ENCODE measurements around the gene ANKRD34A. TPM values are rescaled to one million over a fixed set of nuclear protein-coding genes. Genes with fewer than 3 reads are reported as not detected.

Gene ANKRD34A
- total RNA-seq, 1 experiment from 2014 or later: 0.20 TPM

DNA sequence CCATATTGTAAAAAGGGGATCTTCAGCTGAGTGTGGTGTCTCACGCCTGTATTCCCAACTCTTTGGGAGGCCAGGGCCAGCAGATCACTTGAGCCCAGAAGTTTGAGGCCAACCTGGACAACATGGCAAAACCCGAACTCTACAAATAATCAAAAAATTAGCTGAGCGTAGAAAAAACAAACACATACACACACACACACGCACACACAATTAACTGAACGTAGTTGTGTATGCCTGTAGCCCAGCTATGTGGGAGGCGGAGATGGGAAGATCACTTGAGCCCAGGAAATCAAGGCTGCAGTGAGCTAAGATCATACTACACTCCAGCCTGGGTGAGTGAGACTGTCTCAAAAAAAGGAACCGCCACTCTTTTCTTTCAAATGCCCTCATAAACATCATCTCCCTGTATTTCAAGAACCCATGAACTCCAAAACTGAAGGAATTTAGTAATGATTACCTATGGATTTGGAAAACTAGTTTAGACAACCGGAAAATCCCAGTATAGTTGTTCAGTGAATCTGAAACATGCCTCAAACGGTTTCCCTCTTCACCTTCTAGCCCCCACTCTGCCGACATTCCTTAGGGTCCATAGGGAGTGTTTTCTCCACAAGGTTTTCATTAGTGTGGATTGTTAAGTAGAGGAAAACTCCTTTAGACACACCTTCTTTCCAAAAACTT, 27.5 kb upstream of the ANKRD34A start:
- no peak for DNase-seq (ENCODE audit: low spot score)

DNA sequence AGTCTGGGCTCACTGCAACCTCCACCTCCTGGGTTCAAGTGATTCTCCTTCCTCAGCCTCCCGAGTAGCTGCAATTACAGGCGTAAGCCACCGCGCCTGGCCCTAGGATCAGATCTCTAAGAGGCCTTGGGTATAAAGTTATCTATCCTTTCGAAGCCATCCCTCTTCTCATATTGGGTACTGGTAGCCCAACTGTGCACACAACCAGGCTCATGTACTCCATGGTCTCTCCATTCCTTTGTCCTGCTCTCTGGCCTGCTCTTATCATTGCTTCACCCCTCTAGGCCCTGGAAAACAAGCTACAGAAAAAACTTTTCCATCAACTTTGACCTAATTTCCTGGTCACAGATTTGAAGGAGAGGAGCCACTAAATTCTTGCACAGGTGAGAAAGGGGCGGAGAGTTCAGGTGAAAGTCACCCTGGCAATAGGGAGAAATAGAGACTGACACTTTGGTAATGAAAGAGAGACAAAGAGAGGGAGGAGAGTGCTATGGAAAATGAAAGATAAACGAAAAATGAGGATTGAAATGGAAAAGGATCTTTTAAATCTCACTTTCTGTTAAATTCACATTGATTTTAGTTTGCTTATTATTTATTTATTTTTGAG, 26.0 kb upstream of the ANKRD34A start:
- no peak for DNase-seq (ENCODE audit: low spot score)

DNA sequence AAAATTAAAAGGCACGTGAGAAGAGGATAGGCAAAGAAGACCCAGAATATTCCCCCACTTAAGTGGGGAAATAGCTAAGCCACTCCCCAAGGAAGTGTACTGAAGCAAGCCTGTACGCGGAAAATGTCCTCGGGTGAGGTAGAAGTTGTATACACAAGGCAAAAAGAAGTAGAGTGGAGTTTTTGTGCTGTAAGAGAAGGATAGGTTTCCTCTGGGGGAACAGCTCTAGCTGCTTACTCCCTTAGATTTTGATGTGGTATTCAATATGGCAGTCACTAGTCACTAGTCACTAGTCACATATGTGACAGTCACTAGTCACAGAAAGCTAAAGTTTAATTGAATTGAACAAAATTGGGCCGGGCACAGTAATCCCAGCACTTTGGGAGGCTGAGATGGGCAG, 24.4 kb upstream of the ANKRD34A start:
- no peak for DNase-seq (ENCODE audit: low spot score)

DNA sequence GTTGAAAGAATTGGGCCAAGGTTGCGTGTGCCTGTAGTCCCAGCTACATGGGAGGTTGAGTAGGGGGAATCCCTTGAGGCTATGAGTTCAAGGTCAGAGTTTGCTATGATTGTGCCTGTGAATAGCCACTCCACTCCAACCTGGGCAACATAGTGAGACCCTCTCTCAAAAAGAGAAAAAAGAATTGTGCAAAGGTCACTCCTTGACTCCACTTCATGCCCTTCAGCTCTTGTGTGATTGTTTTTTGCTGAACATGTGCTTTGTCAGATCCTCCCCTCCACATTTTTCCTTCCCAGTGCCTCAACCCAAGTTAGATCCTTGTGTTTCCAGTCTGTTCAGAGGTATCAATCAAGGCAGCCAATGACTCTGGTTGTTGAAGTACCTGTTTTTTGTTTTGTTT, 23.6 kb upstream of the ANKRD34A start:
- DNase-seq (ENCODE audit: low spot score): no peak

DNA sequence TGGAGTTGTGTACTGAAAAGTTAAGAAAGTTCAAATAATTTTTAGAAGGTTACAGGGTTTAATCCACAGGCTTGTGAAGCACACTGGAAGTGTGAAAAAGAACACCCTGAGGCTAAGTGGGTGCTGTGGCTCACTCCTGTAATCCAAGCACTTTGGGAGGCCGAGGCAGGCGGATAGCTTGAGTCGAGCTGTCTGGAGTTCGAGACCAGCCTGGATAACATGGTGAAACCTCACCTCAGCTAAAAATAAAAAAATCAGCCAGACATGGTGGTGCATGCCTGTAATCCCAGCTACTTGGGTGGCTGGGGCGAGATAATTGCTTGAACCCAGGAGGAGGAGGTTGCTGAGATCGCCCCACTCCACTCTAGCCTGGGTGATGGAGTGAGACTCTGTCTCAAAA, 22.2 kb upstream of the ANKRD34A start:
- no peak for DNase-seq (ENCODE audit: low spot score)

DNA sequence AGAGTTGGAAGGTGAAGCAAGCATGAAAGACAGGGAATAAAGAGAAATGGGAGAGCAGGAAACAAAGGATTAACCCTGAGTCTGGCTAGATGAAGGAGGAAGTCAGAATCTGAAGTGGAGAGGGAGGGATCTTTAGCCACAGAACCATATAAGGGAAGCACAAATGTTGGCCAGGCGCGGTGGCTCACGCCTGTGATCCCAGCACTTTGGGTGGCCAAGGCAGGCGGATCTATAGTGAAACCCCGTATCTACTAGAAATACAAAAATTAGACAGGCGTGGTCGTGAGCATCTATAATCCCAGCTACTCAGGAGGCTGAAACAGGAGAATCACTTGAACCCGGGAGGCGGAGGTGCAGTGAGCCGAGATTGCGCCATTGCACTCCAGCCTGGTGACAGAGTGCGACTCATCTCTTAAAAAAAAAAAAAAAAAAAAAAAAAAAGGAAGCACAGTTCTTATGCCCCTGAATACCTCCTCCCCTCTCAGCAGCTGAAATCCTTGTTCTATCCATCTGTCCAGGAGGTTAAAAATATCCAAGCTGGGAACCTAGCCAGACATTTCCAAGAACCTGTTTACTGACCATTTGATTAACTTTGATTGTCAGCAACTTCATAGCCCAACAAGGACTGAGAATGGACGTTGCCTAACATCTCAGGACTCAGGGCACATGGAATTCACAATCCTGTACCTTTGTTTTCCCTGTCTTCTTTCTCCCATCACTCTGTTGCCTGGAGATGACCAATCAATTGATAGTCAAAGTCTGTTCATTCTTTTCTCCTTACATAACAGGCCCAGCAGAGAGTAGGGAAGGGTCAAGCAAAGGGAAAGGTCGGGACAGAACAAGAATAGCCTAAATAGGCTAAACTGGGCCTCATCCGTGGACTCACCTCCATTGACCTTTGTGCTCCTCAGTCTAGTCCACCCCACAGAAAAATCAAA, 21.4 kb upstream of the ANKRD34A start:
- DNase-seq (ENCODE audit: low spot score): peak; percentile 68

DNA sequence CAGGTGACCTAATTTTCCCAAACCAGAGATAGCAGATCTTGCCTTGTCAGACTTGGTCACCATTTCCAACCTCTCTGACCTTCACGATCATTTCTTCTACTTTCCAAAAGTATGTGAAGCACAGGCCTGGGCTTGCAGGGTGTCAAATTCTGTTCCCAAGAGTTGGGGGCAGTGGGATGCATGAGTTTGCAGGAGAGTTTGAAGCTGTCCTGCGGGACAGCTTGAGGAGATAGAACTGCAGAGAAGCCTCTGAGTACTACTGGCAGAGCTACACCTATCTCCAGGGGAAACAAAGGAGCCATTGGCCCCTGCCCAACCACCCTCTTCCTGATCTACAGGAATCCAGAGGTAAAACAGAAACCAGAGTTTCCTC, 20.7 kb upstream of the ANKRD34A start:
- DNase-seq (ENCODE audit: low spot score): no peak

DNA sequence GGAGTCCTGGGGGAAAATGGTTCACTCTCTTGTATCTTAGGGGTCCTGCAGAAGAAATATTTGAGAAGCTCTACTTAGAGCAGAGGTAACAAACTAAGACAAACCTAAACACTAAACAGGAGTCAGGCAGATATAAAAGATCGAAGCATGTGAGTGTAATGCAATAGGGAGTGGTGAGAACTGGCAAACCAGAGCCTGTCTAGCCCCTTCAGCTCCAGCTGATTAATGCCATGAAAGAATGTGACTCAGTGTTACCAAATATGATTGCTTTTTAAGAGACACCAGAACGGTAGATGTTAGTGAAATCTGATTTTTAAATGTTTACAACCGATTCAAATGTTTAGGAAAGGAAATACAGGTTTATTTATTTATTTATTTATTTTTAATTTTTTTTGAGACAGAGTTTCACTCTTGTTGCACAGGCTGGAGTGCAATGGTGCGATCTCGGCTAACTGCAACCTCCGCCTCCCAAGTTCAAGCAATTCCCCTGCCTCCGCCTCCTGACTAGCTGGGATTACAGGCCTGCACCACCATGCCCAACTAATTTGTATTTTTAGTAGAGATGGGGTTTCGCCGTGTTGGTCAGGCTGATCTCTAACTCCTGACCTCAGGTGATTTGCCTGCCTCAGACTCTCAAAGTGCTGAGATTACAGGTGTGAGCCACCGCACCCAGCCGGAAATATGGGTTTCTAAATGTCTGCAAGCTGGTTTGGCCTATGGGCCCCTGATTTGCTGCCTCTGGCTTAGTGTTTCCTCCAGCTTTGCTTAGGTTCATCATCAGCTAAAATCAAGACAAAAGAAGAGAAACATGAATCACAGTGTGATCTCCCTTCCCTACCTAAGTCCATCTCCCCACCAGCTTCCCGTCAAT, 19.8 kb upstream of the ANKRD34A start:
- no peak for DNase-seq (ENCODE audit: low spot score)

DNA sequence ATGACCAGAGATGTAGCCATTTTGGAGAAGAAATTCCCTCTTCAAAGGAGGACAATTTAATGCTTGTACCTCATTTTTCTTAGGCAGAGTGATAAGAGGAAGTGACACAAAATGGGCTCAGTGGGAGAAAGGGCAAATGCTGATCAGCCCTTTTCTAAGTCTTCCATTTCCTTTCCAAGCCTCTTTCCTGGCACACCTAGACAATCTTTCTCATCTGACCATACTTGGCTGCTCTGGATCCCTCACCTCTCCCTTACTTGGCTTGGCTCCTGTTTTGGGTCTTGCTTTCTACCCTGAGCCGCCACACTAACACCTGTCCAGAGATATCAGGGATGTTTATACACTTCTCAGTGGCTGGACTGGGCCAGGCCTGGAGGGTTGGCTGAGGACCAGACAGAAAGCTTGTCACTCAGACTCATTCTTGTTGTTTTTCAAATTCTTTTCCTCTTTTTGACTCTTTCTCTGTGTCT, 18.9 kb upstream of the ANKRD34A start:
- DNase-seq (ENCODE audit: low spot score): peak; percentile 68

DNA sequence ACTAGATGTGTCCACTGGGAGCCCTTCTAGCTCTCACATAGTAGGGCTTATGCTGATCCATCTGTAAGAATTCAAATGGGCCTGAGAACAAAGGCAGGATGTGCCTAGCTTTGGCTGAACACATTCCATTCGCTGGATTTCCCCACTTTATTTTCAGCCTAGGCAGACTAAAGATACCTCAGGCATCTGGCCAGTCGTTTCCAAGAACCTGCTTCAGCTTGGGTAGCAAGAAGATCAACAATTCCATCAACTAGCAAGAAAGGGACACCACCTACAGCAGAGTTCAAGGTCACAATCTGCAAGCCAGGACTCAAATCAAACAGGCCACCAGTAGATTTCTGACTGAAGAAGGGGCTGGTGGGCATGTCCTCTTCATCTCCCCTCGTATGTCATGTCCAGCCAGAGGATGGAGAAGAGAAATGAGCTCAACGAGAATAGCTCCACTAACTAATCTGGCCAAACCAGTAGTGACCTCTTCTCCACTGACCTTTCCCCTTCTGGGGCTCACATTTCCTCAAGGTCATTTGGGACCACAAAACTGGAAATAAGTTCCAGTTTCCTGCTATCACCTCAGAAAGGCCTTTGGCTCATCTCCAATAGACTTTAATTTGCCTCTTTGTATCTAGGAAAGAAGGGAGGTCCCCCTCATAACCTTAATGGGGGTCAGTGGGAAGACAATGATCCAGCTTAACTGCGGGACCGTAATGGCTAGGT, 17.8 kb upstream of the ANKRD34A start:
- DNase-seq (ENCODE audit: low spot score): no peak

DNA sequence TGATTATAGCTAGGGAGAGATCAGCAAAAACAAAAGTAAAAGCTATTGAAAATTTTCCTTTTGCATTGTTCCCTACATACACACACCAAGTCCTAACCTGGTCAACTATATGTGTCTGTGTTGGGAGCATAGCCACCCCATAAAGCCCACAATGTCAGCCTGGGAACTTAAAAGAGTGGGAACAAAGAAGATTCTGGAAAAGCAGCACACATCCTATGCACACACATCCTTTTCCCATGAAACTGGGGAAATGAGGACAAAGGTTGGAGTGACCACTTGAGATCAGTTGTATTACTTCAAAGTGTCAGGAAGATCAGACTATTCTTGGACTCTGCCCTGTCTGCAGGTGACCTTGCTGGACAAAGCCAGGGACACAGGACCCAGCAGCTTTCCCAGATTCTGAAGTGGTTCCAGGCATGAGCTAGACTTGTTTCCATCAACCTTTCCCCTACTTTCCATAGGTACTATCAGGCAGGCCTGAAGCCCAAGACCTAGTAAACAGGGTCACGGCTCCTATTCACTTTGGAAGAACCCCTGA, 16.2 kb upstream of the ANKRD34A start:
- no peak for DNase-seq (ENCODE audit: low spot score)

DNA sequence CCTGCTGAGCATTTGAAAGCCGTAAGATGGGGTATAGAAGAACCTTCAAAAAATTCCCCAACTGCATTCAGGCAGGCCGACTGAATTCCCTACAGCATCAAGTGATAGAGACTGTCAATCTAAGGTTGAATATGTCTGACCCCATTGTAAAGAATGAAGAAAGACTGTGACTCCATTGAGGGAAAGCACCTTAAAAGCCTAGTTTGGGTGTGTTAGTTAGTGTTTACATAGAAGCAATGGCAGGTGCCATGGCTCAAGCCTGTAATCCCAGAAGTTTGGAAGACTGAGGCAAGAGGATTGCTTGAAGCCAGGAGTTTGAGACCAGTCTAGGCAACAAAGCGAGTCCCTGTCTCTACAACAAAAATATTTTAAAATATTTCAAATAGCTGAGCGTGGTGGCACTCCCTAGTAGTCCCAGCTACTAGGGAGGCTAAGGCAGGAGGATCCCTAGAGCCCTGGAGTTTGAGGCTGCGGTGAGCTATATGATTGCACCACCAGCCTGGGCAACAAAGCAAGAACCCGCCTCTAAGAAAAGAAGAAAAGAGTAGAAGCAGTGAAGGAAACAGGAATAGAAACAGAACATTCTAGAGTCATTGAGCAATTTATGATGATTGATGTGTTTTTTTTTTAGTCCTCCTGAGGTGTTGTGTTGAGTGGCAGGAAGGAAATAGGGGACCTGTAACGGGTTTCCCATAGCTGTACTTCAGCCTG, 15.5 kb upstream of the ANKRD34A start:
- no peak for DNase-seq (ENCODE audit: low spot score)

DNA sequence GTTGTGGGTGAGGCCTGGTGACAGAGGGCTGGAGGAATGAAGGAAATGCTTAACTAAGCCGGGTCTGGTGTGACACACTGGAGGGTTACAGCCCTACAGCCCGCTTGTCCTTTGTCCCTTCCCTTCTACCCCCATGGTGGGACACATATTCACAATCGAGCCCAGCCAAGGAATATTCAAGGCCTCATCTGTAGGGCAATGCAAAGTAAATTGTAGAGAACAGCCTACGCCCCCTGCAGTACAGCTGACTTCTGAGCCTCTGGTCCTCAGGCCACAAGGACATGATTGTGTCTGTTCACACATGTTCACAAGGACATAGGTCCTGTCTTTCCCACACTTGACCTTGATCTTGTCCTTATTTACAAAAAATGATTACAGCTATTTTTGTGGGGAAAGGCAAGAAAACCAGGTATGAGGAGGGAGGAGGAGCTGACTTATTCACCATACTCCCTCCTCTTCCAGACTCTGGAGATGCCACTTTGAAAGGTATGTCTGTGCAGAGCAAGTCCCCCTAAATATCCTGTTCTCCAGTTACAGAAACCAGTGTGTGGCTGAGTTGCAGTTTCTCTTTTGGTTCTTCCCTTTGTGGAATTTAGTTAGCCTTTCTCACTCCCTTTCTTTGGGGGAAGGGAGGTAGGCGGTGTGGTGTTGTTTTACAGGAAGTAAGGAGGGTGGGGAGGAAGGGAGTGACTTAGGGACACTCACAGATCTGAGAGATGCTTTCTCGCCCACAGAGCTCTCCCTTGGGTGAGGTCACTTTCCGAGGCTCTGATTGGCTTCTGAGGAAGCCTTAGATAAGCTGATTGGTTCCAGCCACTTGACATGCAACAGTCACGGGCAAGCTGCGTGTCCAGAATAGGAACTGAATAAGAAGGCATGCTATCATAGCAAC, 14.7 kb upstream of the ANKRD34A start:
- DNase-seq (ENCODE audit: low spot score): peak; percentile 96

DNA sequence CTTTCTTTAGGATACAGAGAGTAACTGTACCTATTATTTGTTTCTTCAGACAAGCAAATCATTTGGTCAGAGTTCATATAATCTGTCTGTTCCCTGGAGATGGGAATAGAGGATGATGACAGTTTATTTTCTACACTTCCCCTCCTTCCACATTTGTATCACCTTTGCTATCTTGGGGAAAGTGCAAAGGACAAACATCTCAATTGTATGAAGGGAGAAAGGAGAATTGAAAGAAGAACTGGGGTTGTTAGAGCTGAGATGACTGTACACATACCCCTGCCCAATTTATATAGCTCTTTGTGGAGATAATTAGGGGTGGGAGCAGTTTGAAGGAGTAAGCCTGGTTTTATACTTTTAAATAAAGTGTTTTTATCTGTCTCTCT, 14.1 kb upstream of the ANKRD34A start:
- DNase-seq (ENCODE audit: low spot score): no peak

DNA sequence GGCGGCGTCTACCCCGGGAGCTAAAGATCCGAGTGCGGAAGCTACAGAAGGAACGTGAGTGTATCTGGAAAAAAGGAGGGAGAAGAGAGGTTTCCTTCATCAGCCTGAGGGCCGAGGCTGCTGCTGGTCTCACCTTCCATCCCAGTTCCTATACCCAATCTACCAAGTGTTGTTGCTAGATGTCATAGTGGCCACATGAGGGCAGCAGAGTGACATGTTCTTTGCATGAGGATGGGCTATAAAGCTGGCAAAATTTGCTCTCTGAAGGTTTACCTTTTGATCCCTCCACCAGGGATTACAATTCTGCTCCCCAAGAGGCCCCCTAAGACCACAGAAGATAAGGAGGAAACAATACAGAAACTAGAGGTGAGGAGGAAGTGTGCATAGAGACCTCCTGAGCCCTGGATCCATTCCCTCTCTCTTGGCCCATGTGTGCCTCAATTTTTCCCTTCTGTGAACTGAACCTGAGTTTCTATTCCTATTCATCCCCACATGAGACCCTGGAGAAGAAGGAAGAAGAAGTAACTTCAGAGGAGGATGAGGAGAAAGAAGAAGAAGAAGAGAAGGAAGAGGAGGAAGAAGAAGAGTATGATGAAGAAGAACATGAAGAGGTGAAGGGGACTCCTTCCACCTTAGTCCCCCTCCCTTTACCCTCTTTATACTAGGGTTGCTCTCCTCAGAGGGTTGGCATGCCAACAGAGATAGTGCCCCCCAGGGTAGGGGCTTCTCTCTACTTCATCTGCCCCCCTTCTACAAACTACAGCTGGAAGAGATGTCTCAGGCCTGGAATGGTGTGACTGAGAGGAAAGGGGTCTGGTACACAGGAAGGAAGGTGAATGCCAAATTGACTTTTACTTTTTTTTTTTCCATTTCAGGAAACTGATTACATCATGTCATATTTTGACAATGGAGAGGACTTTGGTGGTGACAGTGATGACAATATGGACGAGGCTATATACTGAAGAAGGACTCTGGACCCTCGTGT, 13.4 kb upstream of the ANKRD34A start:
- peak; percentile 87 for DNase-seq (ENCODE audit: low spot score)

DNA sequence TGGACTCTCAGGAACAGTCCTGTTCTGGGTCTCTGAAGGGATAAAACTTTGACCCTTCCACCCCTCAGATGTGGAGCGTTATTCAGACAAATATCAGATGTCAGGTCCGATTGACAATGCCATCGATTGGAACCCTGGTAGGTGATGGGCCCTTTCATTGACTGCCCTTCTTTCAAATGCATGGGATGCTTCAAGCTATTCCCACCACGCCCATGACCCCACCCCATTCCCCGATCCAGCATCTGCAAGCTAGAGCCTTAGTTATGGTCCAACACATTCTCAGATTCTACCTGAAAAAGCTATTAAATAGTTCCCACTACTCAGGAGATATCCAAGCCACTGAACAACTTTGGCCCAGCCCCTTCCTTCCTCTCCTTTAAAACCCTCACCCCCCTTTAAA, 12.6 kb upstream of the ANKRD34A start:
- DNase-seq (ENCODE audit: low spot score): no peak

DNA sequence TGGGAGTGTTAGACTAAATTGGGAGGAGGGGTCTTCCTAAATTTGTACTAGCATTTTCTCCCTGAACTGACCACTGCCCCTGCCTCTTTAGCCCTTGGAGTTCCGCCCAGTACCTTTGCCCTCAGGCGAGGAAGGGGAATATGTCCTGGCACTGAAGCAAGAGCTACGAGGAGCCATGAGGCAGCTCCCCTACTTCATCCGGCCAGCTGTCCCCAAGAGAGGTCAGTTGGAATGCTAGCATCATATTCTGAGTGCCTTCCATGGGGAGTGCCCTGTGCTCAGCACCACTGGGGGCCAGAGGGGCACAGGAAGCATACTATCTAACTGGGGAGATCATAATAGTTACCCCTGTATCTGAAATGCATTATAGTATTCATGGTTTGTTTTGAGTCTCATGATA, 10.8 kb upstream of the ANKRD34A start:
- no peak for DNase-seq (ENCODE audit: low spot score)

DNA sequence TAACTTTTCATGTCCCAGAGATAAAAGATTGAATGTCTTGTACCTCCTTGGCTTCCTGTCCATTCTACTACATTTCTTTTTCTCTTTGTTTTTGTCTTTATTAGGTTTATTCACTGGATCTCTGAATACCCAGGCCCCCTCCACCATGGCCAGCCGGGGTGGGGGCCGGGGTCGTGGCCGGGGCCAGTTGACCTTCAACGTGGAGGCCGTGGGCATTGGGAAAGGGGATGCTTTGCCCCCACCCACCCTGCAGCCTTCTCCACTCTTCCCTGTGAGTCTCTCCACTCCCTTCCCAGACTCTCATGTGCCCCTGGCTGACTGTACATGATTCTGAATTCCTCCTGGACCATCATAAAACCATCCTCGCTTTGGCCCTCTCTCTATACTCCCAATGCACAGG, 10.3 kb upstream of the ANKRD34A start:
- DNase-seq (ENCODE audit: low spot score): no peak

All from HT-29 (cell line).